ENCODE data around the gene MED12. TPM values are rescaled to one million over a fixed set of nuclear protein-coding genes. Genes with fewer than 3 reads are reported as not detected.

The MED12 gene
- total RNA-seq, 1 experiment from 2014 or later = 51.6 TPM

- ChIA-PET CTCF (interaction anchor here (0.7 kb wide), 1 partner anchor 120 kb away, joined by 3 read pairs; no protein-coding TSS in a partner anchor), POLR2A (ENCODE audit: low non-redundant PET) (no interaction called here)
- DNase-seq (ENCODE audit: low spot score) = no peak
- TF ChIP-seq CTCF (conservative IDR thresholded peaks at IDR 0.05; ENCODE audit: low read depth, low read length) (no peak), EZH2 (IDR thresholded peaks at IDR 0.05; ENCODE audit: borderline replicate concordance, low read depth, low read length, poor library complexity, severe bottlenecking) (no peak)
- H3K4me3 ChIP-seq (ENCODE audit: low read depth, low read length, poor library complexity, severe bottlenecking) = no peak overlapping the region
- no peaks in the 10 kb centered on the region for H3K27me3 ChIP-seq (replicated peaks; ENCODE audit: insufficient read depth, low read depth, low read length, poor library complexity)
- no TSS peak for BruUV-seq (replicated peaks)
- intact Hi-C loops (cut with micrococcal nuclease; ENCODE audit: unreplicated experiment) = no loop called here
- no peaks in the 10 kb centered on the region for H3K9me3 ChIP-seq (ENCODE audit: low read depth, low read length, poor library complexity, severe bottlenecking)
- no peaks in the 10 kb centered on the region for H3K4me1 ChIP-seq (ENCODE audit: insufficient read depth, low read length, poor library complexity, severe bottlenecking)
- H3K27ac ChIP-seq (ENCODE audit: low read depth, low read length, poor library complexity, severe bottlenecking) = no peak overlapping the region
- no peaks in the 10 kb centered on the region for H3K36me3 ChIP-seq (ENCODE audit: insufficient read depth, low read length, poor library complexity, severe bottlenecking)
These were observed 27.1 kb upstream of the MED12 start for GRCh38 chrX:71091263-71091662.

GRCh38 chrX:71095033-71095432, 23.4 kb upstream of the MED12 start:
- Histone ChIP-seq H3K9me3 (ENCODE audit: low read depth, low read length, poor library complexity, severe bottlenecking) (no peaks in the 10 kb centered on the region), H3K4me3 (ENCODE audit: low read depth, low read length, poor library complexity, severe bottlenecking) (peak overlapping the region; percentile 51), H3K27me3 (replicated peaks; ENCODE audit: insufficient read depth, low read depth, low read length, poor library complexity) (no peaks in the 10 kb centered on the region), H3K27ac (ENCODE audit: low read depth, low read length, poor library complexity, severe bottlenecking) (no peak overlapping the region), H3K36me3 (ENCODE audit: insufficient read depth, low read length, poor library complexity, severe bottlenecking) (no peaks in the 10 kb centered on the region), H3K4me1 (ENCODE audit: insufficient read depth, low read length, poor library complexity, severe bottlenecking) (no peaks in the 10 kb centered on the region)
- ChIA-PET POLR2A (ENCODE audit: low non-redundant PET) (no interaction called here), CTCF (no interaction called here)
- TSS peak; percentile 86 for BruUV-seq (replicated peaks)
- intact Hi-C loops (cut with micrococcal nuclease; ENCODE audit: unreplicated experiment) = loop anchor here (5.0 kb wide), 1 partner anchor 82 kb away; no protein-coding TSS in a partner anchor
- DNase-seq (ENCODE audit: low spot score) = no peak
- no peak for TF ChIP-seq CTCF (conservative IDR thresholded peaks at IDR 0.05; ENCODE audit: low read depth, low read length)
- TF ChIP-seq EZH2 (IDR thresholded peaks at IDR 0.05; ENCODE audit: borderline replicate concordance, low read depth, low read length, poor library complexity, severe bottlenecking) = no peak

GRCh38 chrX:71095555-71095980, 22.8 kb upstream of the MED12 start, which contains the start of gene FOXO4:
FOXO4 (plus strand) TSS chrX:71095851; CDS start chrX:71096529, 678 bp downstream.
- POLR2A ChIA-PET (ENCODE audit: low non-redundant PET) = no interaction called here
- H3K27me3 ChIP-seq (replicated peaks; ENCODE audit: insufficient read depth, low read depth, low read length, poor library complexity) = no peaks in the 10 kb centered on the region
- H3K9me3 ChIP-seq (ENCODE audit: low read depth, low read length, poor library complexity, severe bottlenecking) = no peaks in the 10 kb centered on the region

More at GRCh38 chrX:71095555-71095980, 22.8 kb upstream of the MED12 start, which contains the start of gene FOXO4:
- BruUV-seq (replicated peaks) = no TSS peak
- Histone ChIP-seq H3K4me1 (ENCODE audit: insufficient read depth, low read length, poor library complexity, severe bottlenecking) (no peaks in the 10 kb centered on the region), H3K27ac (ENCODE audit: low read depth, low read length, poor library complexity, severe bottlenecking) (no peak within 1 kb of the TSS), H3K36me3 (ENCODE audit: insufficient read depth, low read length, poor library complexity, severe bottlenecking) (no peaks in the 10 kb centered on the region), H3K4me3 (ENCODE audit: low read depth, low read length, poor library complexity, severe bottlenecking) (peak within 1 kb of the TSS; percentile 51)
- TF ChIP-seq EZH2 (IDR thresholded peaks at IDR 0.05; ENCODE audit: borderline replicate concordance, low read depth, low read length, poor library complexity, severe bottlenecking) = no peak
- TF ChIP-seq CTCF (conservative IDR thresholded peaks at IDR 0.05; ENCODE audit: low read depth, low read length) = no peak
- intact Hi-C loops (cut with micrococcal nuclease; ENCODE audit: unreplicated experiment) = loop anchor here (5.0 kb wide), 1 partner anchor 82 kb away; no protein-coding TSS in a partner anchor
- CTCF ChIA-PET = no interaction called here
- peak; percentile 88 for DNase-seq (ENCODE audit: low spot score)

All from A673 (cell line).